ENCODE results near the gene MYO15B. TPM values are rescaled to one million over a fixed set of nuclear protein-coding genes. Genes with fewer than 3 reads are reported as not detected.

Gene MYO15B
- total and polyA plus RNA-seq, 12 donors, result 6.2 to 455 (median 51.3) TPM

DNA sequence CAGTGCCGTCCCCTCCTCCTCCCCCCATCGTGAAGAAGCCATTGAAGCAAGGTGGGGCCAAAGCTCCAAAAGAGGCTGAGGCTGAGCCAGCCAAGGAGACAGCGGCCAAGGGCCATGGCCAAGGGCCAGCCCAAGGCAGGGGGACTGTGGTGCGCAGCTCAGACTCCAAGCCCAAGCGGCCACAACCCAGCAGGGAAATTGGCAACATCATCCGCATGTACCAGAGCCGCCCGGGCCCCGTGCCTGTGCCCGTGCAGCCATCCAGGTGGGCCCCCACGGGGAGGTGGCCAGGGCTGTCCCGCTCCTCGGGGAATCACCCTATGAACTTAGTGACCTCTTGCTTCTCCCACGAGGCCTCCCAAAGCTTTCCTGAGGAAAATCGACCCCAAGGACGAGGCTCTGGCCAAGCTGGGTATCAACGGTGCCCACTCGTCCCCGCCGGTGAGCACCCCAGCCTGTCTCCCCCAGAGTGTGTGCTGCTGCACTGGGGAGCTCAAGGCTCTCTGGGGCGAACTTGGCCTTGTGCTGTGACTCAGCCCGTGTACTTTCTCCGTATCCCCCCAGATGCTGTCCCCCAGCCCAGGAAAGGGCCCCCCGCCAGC is 29.0 kb downstream of the MYO15B start:
- intact Hi-C loops (cut with DNase I), result no loop called here
- DNase-seq, result no peak

DNA sequence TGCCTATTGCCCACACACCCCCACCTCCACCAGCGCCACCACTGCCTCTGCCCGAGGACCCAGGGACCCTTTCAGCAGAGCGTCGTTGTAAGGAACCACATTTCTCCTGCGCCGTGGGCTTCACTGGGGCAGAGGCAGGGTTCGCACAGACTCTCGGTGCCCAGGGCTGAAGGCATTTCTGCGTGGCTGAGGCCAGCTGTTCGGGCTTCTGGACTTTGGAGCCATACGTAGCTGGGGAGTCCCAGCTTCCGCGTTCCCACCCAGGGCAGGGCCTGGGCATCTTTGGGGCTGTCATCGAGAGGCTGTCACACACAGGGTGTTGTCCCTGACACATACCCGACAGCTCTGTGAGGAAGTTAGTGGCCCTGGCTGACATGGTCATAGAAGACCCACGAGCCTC is 29.6 kb downstream of the MYO15B start:
- no peaks in the 10 kb centered on the region for H3K4me1 ChIP-seq (replicated peaks in 1 of 2)
- no peak for DNase-seq
- no peaks in the 10 kb centered on the region for H3K27me3 ChIP-seq
- 89 to 94% (median 91%) methylated on average over 12 to 16 of the region's 16 CpGs for WGBS, 4 donors
- H3K36me3 ChIP-seq (replicated peaks in 1 of 2), result peaks cover 0 to 17% of the 10 kb centered on the region in 2 donors
- no peak overlapping the region for H3K4me3 ChIP-seq
- TF ChIP-seq POLR2A (IDR thresholded peaks at IDR 0.05), result no peak
- TF ChIP-seq, protein P1, sequence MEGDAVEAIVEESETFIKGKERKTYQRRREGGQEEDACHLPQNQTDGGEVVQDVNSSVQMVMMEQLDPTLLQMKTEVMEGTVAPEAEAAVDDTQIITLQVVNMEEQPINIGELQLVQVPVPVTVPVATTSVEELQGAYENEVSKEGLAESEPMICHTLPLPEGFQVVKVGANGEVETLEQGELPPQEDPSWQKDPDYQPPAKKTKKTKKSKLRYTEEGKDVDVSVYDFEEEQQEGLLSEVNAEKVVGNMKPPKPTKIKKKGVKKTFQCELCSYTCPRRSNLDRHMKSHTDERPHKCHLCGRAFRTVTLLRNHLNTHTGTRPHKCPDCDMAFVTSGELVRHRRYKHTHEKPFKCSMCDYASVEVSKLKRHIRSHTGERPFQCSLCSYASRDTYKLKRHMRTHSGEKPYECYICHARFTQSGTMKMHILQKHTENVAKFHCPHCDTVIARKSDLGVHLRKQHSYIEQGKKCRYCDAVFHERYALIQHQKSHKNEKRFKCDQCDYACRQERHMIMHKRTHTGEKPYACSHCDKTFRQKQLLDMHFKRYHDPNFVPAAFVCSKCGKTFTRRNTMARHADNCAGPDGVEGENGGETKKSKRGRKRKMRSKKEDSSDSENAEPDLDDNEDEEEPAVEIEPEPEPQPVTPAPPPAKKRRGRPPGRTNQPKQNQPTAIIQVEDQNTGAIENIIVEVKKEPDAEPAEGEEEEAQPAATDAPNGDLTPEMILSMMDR (IDR thresholded peaks at IDR 0.05), result no peak
- H3K9me3 ChIP-seq (replicated peaks in 1 of 3), result no peaks in the 10 kb centered on the region
- H3K27ac ChIP-seq, result no peak overlapping the region
- intact Hi-C loops (cut with DNase I), result no loop called here

More for the DNA sequence above, 29.0 kb downstream of the MYO15B start:
- TF ChIP-seq POLR2A (IDR thresholded peaks at IDR 0.05), result no peak
- TF ChIP-seq, protein P1 (IDR thresholded peaks at IDR 0.05), result no peak
- Histone ChIP-seq H3K27me3 (no peaks in the 10 kb centered on the region), H3K27ac (no peak overlapping the region), H3K36me3 (replicated peaks in 1 of 2) (peaks cover 0 to 17% of the 10 kb centered on the region in 2 donors), H3K4me1 (replicated peaks in 1 of 2) (no peaks in the 10 kb centered on the region), H3K9me3 (replicated peaks in 1 of 3) (no peaks in the 10 kb centered on the region), H3K4me3 (no peak overlapping the region)
- WGBS, 4 donors, result 44 to 81% (median 72%) methylated on average over 2 to 24 of the region's 24 CpGs

DNA sequence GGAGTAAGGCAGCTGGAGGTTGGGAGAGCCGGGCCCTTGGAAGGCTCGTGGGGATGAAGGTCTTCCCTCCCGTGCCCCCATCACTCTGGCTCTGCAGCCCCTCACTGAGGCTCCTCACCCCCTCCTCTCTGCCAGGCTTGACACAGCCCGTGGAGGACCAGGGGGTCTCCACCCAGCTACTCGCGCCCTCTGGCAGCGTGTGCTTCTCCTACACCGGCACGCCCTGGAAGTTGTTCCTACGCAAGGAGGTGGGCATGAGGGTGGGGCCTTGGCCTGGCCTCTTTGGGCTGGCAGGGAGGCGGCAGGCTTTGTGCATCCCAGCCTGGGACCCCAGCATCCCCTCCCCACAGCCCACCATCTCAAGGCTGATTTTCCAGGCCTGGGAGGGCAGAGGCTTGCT is 30.1 kb downstream of the MYO15B start:
- 82 to 92% (median 90%) methylated on average over 3 to 11 of the region's 11 CpGs for WGBS, 4 donors
- Histone ChIP-seq H3K9me3 (replicated peaks in 1 of 3) (no peaks in the 10 kb centered on the region), H3K27me3 (no peaks in the 10 kb centered on the region), H3K4me3 (no peak overlapping the region), H3K27ac (no peak overlapping the region), H3K36me3 (replicated peaks in 1 of 2) (peaks cover 0 to 17% of the 10 kb centered on the region in 2 donors), H3K4me1 (replicated peaks in 1 of 2) (no peaks in the 10 kb centered on the region)
- intact Hi-C loops (cut with DNase I), result no loop called here
- DNase-seq, result no peak
- TF ChIP-seq POLR2A (IDR thresholded peaks at IDR 0.05), result no peak

DNA sequence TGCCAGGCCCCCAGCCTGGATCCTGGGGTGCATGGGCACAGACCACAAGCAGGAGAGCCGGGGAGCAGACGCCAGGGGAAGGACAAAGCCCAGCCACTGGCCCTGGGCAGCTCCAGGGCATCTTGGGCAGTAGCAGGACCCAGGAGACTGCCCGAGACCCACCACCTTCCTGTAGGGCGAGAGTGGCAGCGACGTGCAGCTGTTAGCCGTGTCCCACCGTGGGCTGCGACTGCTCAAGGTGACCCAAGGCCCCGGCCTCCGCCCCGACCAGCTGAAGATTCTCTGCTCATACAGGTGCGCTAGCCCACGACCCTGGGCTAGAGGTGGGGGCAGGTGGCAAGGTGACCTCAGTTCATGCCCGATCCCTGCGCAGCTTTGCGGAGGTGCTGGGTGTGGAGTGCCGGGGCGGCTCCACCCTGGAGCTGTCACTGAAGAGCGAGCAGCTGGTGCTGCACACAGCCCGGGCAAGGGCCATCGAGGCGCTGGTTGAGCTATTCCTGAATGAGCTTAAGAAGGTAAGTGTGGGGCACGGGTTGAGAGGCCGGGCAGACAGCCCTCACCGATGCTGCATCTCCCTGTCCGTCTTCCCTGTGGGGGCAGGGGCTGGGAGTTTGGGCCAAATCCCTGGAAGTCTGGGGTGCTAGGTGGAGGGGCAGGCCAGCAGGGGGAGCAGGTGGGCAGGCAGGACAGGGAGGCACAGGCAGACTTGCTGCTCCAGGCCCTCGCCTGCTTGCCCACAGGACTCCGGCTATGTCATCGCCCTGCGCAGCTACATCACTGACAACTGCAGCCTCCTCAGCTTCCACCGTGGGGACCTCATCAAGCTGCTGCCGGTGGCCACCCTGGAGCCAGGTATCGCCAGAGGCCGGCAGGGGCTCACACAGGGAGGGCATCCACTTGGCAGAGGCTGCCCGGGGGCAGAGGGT is 32.2 kb downstream of the MYO15B start:
- Histone ChIP-seq H3K9me3 (replicated peaks in 1 of 3) (no peaks in the 10 kb centered on the region), H3K27ac (no peak overlapping the region), H3K36me3 (replicated peaks in 1 of 2) (peaks cover 0 to 17% of the 10 kb centered on the region in 2 donors), H3K4me3 (no peak overlapping the region), H3K27me3 (no peaks in the 10 kb centered on the region), H3K4me1 (replicated peaks in 1 of 2) (no peaks in the 10 kb centered on the region)
- TF ChIP-seq POLR2A (IDR thresholded peaks at IDR 0.05), result no peak
- TF ChIP-seq, protein P1 (IDR thresholded peaks at IDR 0.05), result peak in 3 of 6 experiments; percentile 11 to 24 (median 13)
- peak in 1 of 7 donors; percentile 33 for DNase-seq
- intact Hi-C loops (cut with DNase I), result no loop called here
- 77 to 83% (median 80%) methylated on average over 8 to 36 of the region's 36 CpGs for WGBS, 4 donors

Measured in adrenal gland (tissue), 12 donors.